SK-N-SH (cell line): ENCODE measurements around the gene OPHN1. TPM values are rescaled to one million over a fixed set of nuclear protein-coding genes. Genes with fewer than 3 reads are reported as not detected.

ENCODE experiments used
- CTCF ChIA-PET: fragments of 300-600, 350-600 bp; formaldehyde crosslinking; extraction: SDS; loops from one replicate; lab custom pipeline; 2021; lab: Yijun Ruan, JAX
- POLR2A ChIA-PET: fragments of 350-600 bp; sonication (Branson Sonifier 250); formaldehyde crosslinking; extraction: SDS; loops from one replicate; lab custom pipeline; 2020; ENCODE audit warnings: antibody characterized with exemption, inconsistent platforms; lab: Yijun Ruan, JAX
- DNase-seq: peaks from one replicate; pipeline ENCODE4 v3.0.0; 2012
- H2AFZ ChIP-seq: fragments of 200-600 bp; sonication (generic); 2 replicates; pipeline ENCODE4 v1.8.1; 2016; ENCODE audit warnings: antibody characterized with exemption, mild to moderate bottlenecking, low read depth
- H3F3A ChIP-seq: fragments of 200-600 bp; sonication (generic); replicated peaks from 2 replicates; pipeline ENCODE3; 2016; ENCODE audit warnings: antibody characterized with exemption, mild to moderate bottlenecking; ENCODE audit not compliant: insufficient read depth
- H3K27ac ChIP-seq, 2 experiments: fragments of 200-500 bp in 1 of 2; fragments of 200-600 bp in 1 of 2; sonication (Bioruptor generic) in 1 of 2; sonication (generic), shearing (Covaris generic) in 1 of 2; 2 replicates each; pipeline versions ENCODE4 v1.5.1 to v1.6.1; 2014 to 2016; ENCODE audit warnings: low read depth in 2 of 2, inconsistent platforms in 1 of 2, low read length in 1 of 2, mild to moderate bottlenecking in 1 of 2, mixed read lengths in 1 of 2
- H3K27me3 ChIP-seq: fragments of 200-600 bp; sonication (generic), shearing (Covaris generic); 2 replicates; pipeline ENCODE4 v1.6.1; 2016; ENCODE audit warnings: mixed run types; ENCODE audit not compliant: insufficient read depth
- H3K36me3 ChIP-seq, 2 experiments: fragments of 200-500 bp in 1 of 2; fragments of 200-600 bp in 1 of 2; sonication (Bioruptor generic) in 1 of 2; sonication (generic) in 1 of 2; replicated peaks in 1 of 2; 2 replicates each; pipeline versions ENCODE3 to v1.5.1; 2014 to 2016; ENCODE audit warnings: low read length in 1 of 2, mild to moderate bottlenecking in 1 of 2; ENCODE audit not compliant: insufficient read depth in 2 of 2, control insufficient read depth in 1 of 2
- H3K4me1 ChIP-seq, 2 experiments: fragments of 200-500 bp in 1 of 2; fragments of 200-600 bp in 1 of 2; sonication (Bioruptor generic) in 1 of 2; sonication (generic), shearing (Covaris generic) in 1 of 2; 2 replicates each; pipeline versions ENCODE4 v1.5.1 to v1.6.1; 2014 to 2016; ENCODE audit warnings: low read depth in 1 of 2, low read length in 1 of 2, mixed run types in 1 of 2; ENCODE audit not compliant: insufficient read depth in 2 of 2, control insufficient read depth in 1 of 2
- H3K4me2 ChIP-seq: fragments of 200-600 bp; sonication (generic), shearing (Covaris generic); 2 replicates; pipeline ENCODE4 v1.6.1; 2017; ENCODE audit warnings: mixed run types
- H3K4me3 ChIP-seq, 2 experiments: fragments of 200-500 bp in 1 of 2; fragments of 200-600 bp in 1 of 2; sonication (Bioruptor generic) in 1 of 2; sonication (generic), shearing (Covaris generic) in 1 of 2; 2 replicates each; pipeline versions ENCODE4 v1.5.1 to v1.8.1; 2014 to 2016; ENCODE audit warnings: low read depth in 2 of 2, inconsistent platforms in 1 of 2, low read length in 1 of 2, mild to moderate bottlenecking in 1 of 2, mixed read lengths in 1 of 2, moderate library complexity in 1 of 2
- H3K79me2 ChIP-seq: fragments of 200-600 bp; sonication (generic); 2 replicates; pipeline ENCODE4 v1.8.1; 2017; ENCODE audit warnings: mild to moderate bottlenecking; ENCODE audit not compliant: insufficient read depth
- H3K9ac ChIP-seq: fragments of 200-600 bp; sonication (generic); 2 replicates; pipeline ENCODE4 v1.6.1; 2017; ENCODE audit warnings: mixed run types
- H3K9me2 ChIP-seq: fragments of 200-600 bp; sonication (generic); 2 replicates; pipeline ENCODE4 v1.6.1; 2017; ENCODE audit warnings: mixed run types
- H3K9me3 ChIP-seq: fragments of 200-600 bp; sonication (generic); 2 replicates; pipeline ENCODE4 v1.6.1; 2017; ENCODE audit warnings: mixed run types, mild to moderate bottlenecking, moderate library complexity
- H4K20me1 ChIP-seq: fragments of 200-600 bp; sonication (generic); 2 replicates; pipeline ENCODE4 v1.6.1; 2017; ENCODE audit warnings: mild to moderate bottlenecking, mixed run types; ENCODE audit not compliant: insufficient read depth
- FOXM1 ChIP-seq: IDR thresholded peaks from 2 replicates; pipeline ENCODE4 v1.4.0; 2012; ENCODE audit warnings: low read depth, mild to moderate bottlenecking
- GABPA ChIP-seq: IDR thresholded peaks from 2 replicates; pipeline ENCODE4 v1.4.0; 2012; ENCODE audit warnings: low read depth, mild to moderate bottlenecking
- MEF2A ChIP-seq: IDR thresholded peaks from 2 replicates; pipeline ENCODE4 v1.4.0; 2012; ENCODE audit warnings: low read depth, borderline replicate concordance
- NFIC ChIP-seq: IDR thresholded peaks from 2 replicates; pipeline ENCODE4 v1.4.0; 2012; ENCODE audit warnings: borderline replicate concordance
- NRF1 ChIP-seq: IDR thresholded peaks from 2 replicates; pipeline ENCODE4 v1.6.1; 2012; ENCODE audit warnings: low read depth, mild to moderate bottlenecking, low read length
- PBX3 ChIP-seq: IDR thresholded peaks from 2 replicates; pipeline ENCODE4; 2012
- RAD21 ChIP-seq: IDR thresholded peaks from 2 replicates; pipeline ENCODE4 v1.6.1; 2012; ENCODE audit warnings: mild to moderate bottlenecking, low read length
- SMC3 ChIP-seq: IDR thresholded peaks from 2 replicates; pipeline ENCODE4 v1.6.1; 2012; ENCODE audit warnings: low read depth, low read length, improper control_type of control experiment
- TCF12 ChIP-seq: IDR thresholded peaks from 2 replicates; pipeline ENCODE4 v1.4.0; 2012
- TEAD4 ChIP-seq: IDR thresholded peaks from 2 replicates; pipeline ENCODE4 v1.4.0; 2012; ENCODE audit warnings: mild to moderate bottlenecking, borderline replicate concordance; ENCODE audit not compliant: insufficient read depth
- YY1 ChIP-seq: IDR thresholded peaks from 2 replicates; pipeline ENCODE4 v1.4.0; 2012; ENCODE audit warnings: low read depth, mild to moderate bottlenecking
- WGBS: methylation state at CpG from one replicate; pipeline ENCODE4 v1.1.6; 2017; ENCODE audit warnings: low lambda C conversion rate; 5-methylcytosine and 5-hydroxymethylcytosine counted together
- polyA plus RNA-seq, 3 experiments: library from polyadenylated mRNA; depleted of rRNA; stranded (reverse); fragments of >200 nt; gene quantifications; 2 replicates each; pipeline ENCODE4 v1.2.3, GENCODE V29; 2012
- TF ChIP-seq, protein P1 (sequence below): fragments of 200-600 bp; sonication (generic); IDR thresholded peaks from 2 replicates; pipeline ENCODE4 v1.6.1; 2017; ENCODE audit warnings: antibody characterized with exemption, mild to moderate bottlenecking, moderate library complexity
- TF ChIP-seq, protein P2 (sequence below): fragments of 150-350 bp; IDR thresholded peaks from 2 replicates; pipeline ENCODE4 v1.6.1; 2017; ENCODE audit warnings: antibody characterized with exemption, low read length, low read depth, borderline replicate concordance
- TF ChIP-seq, protein P3 (sequence below): IDR thresholded peaks from 2 replicates; pipeline ENCODE4 v1.4.0; 2012; ENCODE audit warnings: low read depth
- TF ChIP-seq, protein P4 (sequence below): IDR thresholded peaks from 2 replicates; pipeline ENCODE4 v1.4.0; 2012; ENCODE audit warnings: low read depth, borderline replicate concordance
- TF ChIP-seq, protein P5 (sequence below): fragments of 150-350 bp; IDR thresholded peaks from 2 replicates; pipeline ENCODE4 v1.6.1; 2016; ENCODE audit warnings: mild to moderate bottlenecking, low read depth, low read length

OPHN1 gene
- polyA plus RNA-seq, 1 of the 3 experiments (the other 2 are of a cell fraction), result 1.7 TPM

- H3K4me1 ChIP-seq, result no peaks in the 10 kb centered on the region
- H3K27ac ChIP-seq, result no peak overlapping the region
- ChIA-PET POLR2A (no interaction called here), CTCF (interaction anchor here (0.8 to 1.4 kb wide), 7 partner anchors 8 to 129 kb away, joined by 3 to 7 read pairs (median 5); no protein-coding TSS in a partner anchor)
- peak; percentile 27; the same call in 1 of the 2 replicates for TF ChIP-seq SMC3
- TF ChIP-seq, protein P1, sequence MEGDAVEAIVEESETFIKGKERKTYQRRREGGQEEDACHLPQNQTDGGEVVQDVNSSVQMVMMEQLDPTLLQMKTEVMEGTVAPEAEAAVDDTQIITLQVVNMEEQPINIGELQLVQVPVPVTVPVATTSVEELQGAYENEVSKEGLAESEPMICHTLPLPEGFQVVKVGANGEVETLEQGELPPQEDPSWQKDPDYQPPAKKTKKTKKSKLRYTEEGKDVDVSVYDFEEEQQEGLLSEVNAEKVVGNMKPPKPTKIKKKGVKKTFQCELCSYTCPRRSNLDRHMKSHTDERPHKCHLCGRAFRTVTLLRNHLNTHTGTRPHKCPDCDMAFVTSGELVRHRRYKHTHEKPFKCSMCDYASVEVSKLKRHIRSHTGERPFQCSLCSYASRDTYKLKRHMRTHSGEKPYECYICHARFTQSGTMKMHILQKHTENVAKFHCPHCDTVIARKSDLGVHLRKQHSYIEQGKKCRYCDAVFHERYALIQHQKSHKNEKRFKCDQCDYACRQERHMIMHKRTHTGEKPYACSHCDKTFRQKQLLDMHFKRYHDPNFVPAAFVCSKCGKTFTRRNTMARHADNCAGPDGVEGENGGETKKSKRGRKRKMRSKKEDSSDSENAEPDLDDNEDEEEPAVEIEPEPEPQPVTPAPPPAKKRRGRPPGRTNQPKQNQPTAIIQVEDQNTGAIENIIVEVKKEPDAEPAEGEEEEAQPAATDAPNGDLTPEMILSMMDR, result peak; percentile 57
- TF ChIP-seq, protein P2, sequence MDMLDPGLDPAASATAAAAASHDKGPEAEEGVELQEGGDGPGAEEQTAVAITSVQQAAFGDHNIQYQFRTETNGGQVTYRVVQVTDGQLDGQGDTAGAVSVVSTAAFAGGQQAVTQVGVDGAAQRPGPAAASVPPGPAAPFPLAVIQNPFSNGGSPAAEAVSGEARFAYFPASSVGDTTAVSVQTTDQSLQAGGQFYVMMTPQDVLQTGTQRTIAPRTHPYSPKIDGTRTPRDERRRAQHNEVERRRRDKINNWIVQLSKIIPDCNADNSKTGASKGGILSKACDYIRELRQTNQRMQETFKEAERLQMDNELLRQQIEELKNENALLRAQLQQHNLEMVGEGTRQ, result no peak
- TF ChIP-seq RAD21, result peak; percentile 33
- TF ChIP-seq, all 33 proteins: peak for 3
- H3K36me3 ChIP-seq, result no peaks in the 10 kb centered on the region
- H4K20me1 ChIP-seq, result no peaks in the 10 kb centered on the region
- no peaks in the 10 kb centered on the region for H3K9me3 ChIP-seq
- H3K9me2 ChIP-seq, result no peaks in the 10 kb centered on the region
- WGBS, result 21% methylated on average over 7 of the region's 9 CpGs
- peak; percentile 12 for DNase-seq
- no peaks in the 10 kb centered on the region for H3K79me2 ChIP-seq
- no peaks in the 10 kb centered on the region for H3K27me3 ChIP-seq
- H2AFZ ChIP-seq, result no peak overlapping the region
- H3K4me2 ChIP-seq, result no peak overlapping the region
- H3K4me3 ChIP-seq, result no peak overlapping the region
- H3F3A ChIP-seq, result no peaks in the 10 kb centered on the region
- H3K9ac ChIP-seq, result no peak overlapping the region
Observed at GRCh38 chrX:68018248-68019203, 414.8 kb downstream of the OPHN1 start.

DNA sequence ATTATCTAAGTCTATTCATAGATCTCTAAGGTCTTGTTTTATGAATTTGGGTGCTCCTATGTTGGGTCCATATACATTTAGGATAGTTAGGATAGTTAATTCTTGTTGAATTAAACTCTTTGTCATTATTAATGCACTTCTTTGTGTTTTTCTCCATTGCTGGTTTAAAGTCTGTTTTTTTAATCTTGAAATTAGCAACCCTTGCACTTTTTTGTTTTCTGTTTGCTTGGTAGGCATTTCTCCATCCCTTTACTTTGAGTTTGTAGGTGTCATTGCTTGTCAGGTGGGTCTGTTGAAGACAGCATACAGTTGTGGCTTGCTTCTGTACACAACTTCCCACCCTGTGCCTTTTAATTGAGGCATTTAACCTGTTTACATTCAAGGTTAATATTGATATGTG lies 434.8 kb downstream of the OPHN1 start:
- no peaks in the 10 kb centered on the region for H3K79me2 ChIP-seq
- H3K27ac ChIP-seq, result no peak overlapping the region
- no peaks in the 10 kb centered on the region for H4K20me1 ChIP-seq
- no peaks in the 10 kb centered on the region for H3K27me3 ChIP-seq
- no peaks in the 10 kb centered on the region for H3F3A ChIP-seq
- no peak overlapping the region for H3K4me2 ChIP-seq
- CTCF ChIA-PET, result no interaction called here
- no peak overlapping the region for H2AFZ ChIP-seq
- no peaks in the 10 kb centered on the region for H3K4me1 ChIP-seq
- no peak overlapping the region for H3K4me3 ChIP-seq
- H3K9ac ChIP-seq, result no peak overlapping the region
- POLR2A ChIA-PET, result no interaction called here
- no peak for DNase-seq
- no peaks in the 10 kb centered on the region for H3K36me3 ChIP-seq
- H3K9me3 ChIP-seq, result no peaks in the 10 kb centered on the region
- no peaks in the 10 kb centered on the region for H3K9me2 ChIP-seq
- TF ChIP-seq, protein P3, sequence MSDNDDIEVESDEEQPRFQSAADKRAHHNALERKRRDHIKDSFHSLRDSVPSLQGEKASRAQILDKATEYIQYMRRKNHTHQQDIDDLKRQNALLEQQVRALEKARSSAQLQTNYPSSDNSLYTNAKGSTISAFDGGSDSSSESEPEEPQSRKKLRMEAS, result no peak
- TF ChIP-seq GABPA (no peak), TEAD4 (no peak), FOXM1 (no peak), NFIC (no peak), TCF12 (no peak), NRF1 (no peak), PBX3 (no peak), YY1 (no peak), MEF2A (no peak)
- TF ChIP-seq, protein P4, sequence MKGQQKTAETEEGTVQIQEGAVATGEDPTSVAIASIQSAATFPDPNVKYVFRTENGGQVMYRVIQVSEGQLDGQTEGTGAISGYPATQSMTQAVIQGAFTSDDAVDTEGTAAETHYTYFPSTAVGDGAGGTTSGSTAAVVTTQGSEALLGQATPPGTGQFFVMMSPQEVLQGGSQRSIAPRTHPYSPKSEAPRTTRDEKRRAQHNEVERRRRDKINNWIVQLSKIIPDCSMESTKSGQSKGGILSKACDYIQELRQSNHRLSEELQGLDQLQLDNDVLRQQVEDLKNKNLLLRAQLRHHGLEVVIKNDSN, result no peak
- TF ChIP-seq, protein P5, sequence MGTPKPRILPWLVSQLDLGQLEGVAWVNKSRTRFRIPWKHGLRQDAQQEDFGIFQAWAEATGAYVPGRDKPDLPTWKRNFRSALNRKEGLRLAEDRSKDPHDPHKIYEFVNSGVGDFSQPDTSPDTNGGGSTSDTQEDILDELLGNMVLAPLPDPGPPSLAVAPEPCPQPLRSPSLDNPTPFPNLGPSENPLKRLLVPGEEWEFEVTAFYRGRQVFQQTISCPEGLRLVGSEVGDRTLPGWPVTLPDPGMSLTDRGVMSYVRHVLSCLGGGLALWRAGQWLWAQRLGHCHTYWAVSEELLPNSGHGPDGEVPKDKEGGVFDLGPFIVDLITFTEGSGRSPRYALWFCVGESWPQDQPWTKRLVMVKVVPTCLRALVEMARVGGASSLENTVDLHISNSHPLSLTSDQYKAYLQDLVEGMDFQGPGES, result no peak
- TF ChIP-seq, protein P1, result no peak
